Daoy (cell line): ENCODE data around the gene ZNF438. TPM values are rescaled to one million over a fixed set of nuclear protein-coding genes. Genes with fewer than 3 reads are reported as not detected.
"Not testable (repeated sequence)": the region's sequence is repeated elsewhere in the genome, so short reads cannot be mapped to it uniquely, and the experiment has no call there.

Source experiments
- DNase-seq: peaks from one replicate; pipeline ENCODE4 v3.0.0-alpha.2; 2015; ENCODE audit warnings: low read depth
- total RNA-seq: library from RNA; depleted of rRNA; stranded (reverse); fragments of >200 nt; shearing (Covaris generic); gene quantifications from 2 replicates; pipeline ENCODE4 v1.2.3, GENCODE V29; 2014

The ZNF438 gene
- total RNA-seq, 1 experiment from 2014 or later = 0.91 TPM

GRCh38 chr10:30943451-30943850 is 88.2 kb downstream of the ZNF438 start:
- no peak for DNase-seq

DNA sequence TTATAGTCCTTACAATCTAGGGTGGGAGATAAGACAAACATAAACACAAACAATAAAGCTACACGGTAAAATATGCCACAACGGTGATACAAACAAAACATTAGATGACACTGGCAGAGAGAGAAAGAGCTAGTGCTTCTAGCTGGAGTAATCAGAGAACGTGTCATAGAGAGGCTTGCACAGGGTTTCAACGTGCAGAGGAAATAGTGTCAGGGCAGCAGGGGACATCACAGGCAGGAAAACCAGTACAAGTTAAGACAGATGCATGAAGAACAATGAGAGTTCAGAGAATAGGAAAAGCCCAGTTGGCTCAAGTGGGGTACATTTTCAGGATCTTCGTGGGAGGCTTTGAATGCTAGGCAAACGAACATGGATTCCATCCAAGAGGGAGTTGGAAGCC is 91.4 kb downstream of the ZNF438 start:
- no peak for DNase-seq

DNA sequence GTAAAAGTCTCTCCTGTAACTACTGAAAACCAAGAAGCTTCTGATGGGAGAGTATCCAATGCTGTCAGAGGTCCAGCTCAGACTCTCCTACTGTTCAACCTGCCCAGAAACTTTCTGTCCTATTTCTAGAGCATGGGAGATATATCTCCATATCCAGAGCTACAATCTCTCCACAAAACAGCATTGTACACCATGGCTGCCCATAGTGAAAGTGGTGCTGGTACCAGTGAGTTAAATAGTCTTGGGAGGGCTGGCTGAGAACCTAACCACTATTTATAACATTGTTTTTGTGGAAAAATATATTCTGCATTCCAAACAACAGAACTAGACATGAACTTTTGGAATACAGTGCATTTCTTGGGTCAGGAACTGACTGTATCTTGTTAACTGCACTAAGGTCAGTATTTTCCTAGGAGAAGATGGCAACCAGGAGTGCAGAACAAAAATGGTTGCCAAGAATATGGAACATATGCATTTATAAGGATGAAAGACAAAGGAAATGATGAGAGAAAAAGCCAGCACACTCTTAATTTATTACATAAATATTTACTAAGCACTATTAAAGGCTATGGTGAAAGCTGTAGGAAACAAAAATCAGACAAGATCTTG is 91.9 kb downstream of the ZNF438 start:
- DNase-seq = no peak

- DNase-seq = no peak
Observed at GRCh38 chr10:30935078-30935477, 96.6 kb downstream of the ZNF438 start.

DNA sequence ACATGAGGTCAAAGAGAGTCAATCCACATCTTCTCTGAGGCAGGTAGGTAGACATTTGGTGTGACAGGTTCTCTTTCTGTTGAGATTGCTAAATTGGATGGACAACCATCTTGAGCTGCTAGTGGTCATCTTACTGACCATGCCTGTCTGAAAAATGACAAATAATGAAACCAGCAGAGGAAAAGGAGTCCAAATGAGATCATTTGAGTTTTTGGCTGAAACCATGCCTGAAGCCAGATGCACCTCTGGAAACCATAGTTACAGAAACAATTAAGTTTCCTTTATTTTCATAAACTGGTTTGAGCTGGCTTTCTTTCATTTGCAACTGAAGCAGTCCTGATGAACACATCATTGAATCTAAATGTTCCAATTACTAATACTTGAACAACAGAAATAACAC is 100.6 kb downstream of the ZNF438 start:
- no peak for DNase-seq

- DNase-seq = no peak
Observed at GRCh38 chr10:30929901-30930520, 101.7 kb downstream of the ZNF438 start.

DNA sequence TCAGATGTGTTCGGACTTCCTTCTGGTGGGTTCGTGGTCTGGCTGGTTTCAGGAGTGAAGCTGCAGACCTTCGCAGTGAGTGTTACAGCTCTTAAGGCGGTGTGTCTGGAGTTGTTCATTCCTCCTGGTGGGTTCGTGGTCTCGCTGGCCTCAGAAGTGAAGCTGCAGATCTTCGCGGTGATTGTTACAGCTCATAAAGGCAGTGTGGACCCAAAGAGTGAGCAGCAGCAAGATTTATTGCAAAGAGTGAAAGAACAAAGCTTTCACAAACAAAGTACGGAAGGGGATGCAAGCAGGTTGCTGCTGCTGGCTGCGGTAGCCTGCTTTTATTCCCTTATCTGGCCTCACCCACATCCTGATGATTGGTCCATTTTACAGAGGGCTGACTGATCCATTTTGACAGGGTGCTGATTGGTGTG is 102.3 kb downstream of the ZNF438 start:
- DNase-seq = not testable (repeated sequence)

GRCh38 chr10:30928742-30929141 is 102.9 kb downstream of the ZNF438 start:
- DNase-seq = no peak

DNA sequence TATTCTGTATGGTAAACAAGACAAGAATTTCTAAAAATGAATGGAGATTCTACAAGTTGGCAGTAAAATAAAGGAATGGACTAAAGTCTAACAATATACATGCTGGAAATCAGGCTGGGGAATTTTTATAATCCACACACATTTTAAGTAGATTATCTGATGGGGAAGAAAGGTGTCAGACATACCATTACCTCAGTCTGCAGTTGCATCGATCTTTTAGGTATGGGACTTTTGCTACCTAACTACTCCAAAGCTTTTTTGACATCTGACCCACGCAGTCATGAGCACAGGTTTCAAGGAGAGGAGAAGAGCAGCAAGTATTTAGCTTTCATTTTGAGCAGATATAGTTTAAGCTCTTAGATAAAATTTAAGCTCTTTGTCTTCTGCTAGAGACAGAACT is 113.0 kb downstream of the ZNF438 start:
- no peak for DNase-seq

DNA sequence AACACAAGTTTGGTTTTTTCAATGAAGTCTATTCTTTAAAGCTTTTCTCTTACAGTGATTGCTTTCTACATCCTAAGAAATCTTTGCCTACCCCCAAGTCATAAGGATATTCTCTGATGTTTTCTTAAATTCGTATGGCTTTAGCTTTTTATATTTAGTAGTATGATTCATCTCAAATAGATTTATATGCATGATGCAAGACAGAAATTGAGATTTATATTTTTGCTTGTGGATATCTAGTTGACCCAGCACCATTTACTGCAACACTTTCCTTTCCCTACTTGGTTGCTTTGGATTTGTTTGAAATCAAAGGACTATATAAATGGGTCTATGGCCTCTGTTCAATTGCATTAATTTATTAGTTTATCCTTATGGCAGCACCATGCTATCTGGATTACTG is 113.9 kb downstream of the ZNF438 start:
- DNase-seq = no peak

- no peak for DNase-seq
Observed at GRCh38 chr10:30917067-30917466, 114.6 kb downstream of the ZNF438 start.

DNA sequence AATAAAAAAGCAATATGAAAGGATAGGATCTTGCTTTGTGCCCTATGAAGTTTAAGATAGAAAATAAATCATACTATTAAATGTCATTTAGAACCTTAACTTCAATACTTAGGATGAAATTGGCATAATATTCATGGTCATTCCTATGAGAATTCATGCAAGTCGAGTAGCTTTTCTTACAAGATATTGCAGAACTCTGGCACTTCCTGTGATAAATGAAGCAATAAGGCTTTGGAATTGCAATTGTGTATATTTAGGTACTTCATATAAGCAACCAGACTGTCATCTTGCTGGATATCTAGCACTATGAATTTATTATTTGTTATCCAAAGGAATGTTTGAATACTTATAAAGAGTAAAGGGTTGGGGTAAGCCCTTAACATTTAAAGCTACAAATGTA is 116.5 kb downstream of the ZNF438 start:
- no peak for DNase-seq

DNA sequence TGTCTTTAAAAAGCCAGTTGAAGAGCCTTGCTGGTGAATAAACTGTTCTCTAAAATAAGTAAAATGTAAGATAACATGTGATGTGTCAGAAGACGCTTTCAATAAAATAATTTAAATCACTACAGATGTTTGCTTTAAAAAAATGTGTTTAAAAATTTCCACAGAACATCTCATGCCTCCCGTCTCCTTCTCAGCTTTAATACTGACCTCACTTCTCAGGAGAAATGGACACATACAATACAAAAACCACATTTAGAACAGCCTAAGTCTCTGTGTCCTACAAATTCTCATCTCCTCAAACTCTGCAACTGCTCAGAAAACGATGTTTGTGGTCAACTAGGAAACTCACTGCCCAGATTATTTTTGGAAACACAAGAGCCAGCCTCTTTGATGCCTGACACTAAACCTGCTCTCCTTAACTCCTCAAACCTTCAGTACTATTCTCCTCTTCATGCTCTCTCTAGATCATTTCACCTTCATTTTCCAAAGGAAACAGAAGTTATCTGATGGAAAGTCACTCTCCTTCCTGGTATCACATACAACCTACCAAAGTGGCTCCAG is 120.3 kb downstream of the ZNF438 start:
- no peak for DNase-seq

DNA sequence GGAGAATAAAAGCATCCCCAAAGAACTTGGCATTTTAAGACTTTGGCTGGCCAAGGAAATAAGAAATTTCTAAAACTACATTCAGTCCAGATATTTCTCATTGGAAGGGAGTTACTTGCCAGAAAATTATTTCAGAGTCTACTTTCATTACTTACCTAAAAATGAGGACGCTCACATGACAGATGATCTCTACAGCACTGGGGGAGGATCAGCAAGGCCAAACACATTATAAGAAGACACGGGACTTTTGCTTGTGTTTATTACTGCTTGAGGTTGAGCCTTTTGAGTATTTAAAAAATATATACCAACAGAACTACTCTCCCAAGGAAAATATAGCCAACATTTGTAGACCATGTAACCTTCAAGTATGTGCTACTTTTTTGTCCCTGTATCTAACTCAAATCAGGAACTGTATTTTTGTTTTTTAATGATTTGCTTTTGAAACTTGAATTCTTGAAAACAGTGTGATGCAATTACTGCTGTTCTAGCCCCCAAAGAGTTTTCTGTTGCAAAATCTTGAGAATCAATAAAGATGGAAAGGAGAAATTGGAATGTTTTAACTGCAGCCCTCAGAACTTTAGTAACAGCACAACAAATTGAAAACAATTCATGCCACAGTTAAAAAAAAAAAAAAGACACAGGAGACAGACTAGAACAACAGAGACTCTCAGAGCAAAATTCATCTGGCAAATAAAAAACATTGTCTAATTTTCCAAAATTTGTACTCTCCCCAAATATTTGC is 128.1 kb downstream of the ZNF438 start:
- no peak for DNase-seq

DNA sequence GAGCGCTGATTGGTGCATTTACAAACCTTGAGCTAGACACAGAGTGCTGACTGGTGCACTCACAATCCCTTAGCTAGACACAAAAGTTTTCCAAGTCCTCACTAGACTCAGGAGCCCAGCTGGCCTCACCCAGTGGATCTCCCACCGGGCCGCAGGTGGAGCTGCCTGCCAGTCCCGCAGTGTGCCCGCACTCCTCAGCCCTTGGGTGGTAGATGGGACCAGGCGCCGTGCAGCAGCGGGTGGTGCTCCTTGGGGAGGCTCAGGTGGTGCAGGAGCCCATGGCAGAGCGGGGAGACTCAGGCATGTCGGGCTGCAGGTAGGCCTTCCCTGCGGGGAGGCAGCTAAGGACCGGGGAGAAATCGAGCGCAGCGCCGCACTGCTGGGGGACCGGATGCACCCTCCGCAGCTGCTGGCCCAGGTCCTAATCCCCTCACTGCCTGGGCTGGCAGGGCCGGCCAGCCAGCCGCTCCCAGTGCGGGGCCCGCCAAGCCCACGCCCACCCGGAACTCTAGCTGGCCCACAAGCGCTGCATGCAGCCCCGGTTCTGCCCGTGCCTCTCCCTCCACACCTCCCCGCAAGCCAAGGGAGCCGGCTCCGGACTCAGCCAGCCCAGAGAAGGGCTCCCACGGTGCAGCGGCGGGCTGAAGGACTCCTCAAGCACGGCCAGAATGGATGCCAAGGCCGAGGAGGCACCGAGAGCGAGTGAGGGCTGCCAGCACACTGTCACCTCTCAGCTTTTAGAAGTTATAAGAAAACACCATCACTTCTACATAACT is 128.9 kb downstream of the ZNF438 start:
- DNase-seq = no peak

- not testable (repeated sequence) for DNase-seq
Observed at GRCh38 chr10:30901487-30901886, 130.2 kb downstream of the ZNF438 start.

DNA sequence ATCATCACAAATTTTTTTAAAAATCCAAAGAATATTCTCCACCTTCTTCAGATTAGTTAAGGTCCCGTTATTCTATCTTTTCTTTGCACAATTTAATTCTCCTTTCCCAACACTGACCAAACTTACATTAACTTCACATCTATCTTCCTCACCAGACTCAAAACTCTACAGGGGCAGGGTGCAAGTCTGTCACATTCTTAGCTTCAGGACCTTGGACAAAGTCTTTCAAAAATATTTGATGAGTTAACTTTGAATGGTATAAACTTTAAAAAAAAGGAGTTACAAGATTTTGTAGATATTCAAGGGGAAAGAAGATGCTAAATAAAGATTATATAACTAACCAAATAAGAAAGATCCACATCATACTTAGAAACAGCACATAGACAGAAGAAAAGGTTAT is 132.7 kb downstream of the ZNF438 start:
- no peak for DNase-seq

GRCh38 chr10:30897547-30897946 is 134.1 kb downstream of the ZNF438 start:
- DNase-seq = no peak

DNA sequence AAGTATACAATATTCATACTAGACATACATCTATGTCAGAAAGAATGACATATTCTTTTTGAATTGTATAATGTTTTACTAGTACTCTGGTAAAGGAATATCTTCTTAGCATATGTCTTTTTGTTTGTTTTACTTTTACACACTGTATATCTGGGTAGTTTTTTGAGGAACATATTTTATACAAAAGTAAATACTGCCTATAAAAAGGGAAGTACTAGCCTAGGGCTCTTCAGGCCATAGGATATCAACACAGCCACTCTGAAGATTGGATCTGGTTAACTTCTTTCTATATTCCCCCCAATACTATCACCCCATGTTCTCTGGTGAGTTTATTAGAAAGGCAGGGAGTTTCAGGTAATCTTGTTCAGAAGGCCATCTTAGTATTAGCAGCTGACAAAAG is 134.6 kb downstream of the ZNF438 start:
- no peak for DNase-seq

- DNase-seq = no peak
Observed at GRCh38 chr10:30894221-30894620, 137.4 kb downstream of the ZNF438 start.

GRCh38 chr10:30893208-30893607 is 138.5 kb downstream of the ZNF438 start:
- no peak for DNase-seq

DNA sequence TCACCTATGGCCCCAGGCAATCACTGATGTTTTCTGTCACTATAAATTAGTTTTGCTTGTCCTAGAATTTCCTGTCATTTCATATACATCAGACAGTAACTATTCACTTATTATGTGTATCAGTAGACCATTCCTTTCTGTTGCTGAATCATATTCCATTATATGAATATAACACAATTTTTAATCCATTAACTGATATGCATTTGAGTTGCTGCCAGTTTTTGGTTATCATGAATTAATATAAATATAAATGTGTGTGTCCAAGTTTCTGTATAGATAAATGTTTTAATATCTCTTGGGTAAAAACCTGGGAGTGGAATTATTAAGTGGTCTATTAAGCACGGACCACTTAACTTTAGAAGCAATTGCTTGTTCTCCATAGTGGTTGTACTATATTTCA is 143.8 kb downstream of the ZNF438 start:
- no peak for DNase-seq
